H9 (cell line): ENCODE measurements around the gene ITPR3. TPM values are rescaled to one million over a fixed set of nuclear protein-coding genes. Genes with fewer than 3 reads are reported as not detected.

Experiments used
- DNase-seq: peaks from one replicate; pipeline ENCODE4 v3.0.0-alpha.2; 2017
- H2AFZ ChIP-seq: one replicate; pipeline ENCODE4 v1.6.1; 2013; ENCODE audit warnings: mild to moderate bottlenecking, low read length, control low read depth, moderate library complexity
- H2AK5ac ChIP-seq: 2 replicates; pipeline ENCODE4 v1.6.1; 2013; ENCODE audit warnings: low read length, control low read depth, mixed read lengths; ENCODE audit not compliant: insufficient read length
- H2BK120ac ChIP-seq: one replicate; pipeline ENCODE4 v1.6.1; 2013; ENCODE audit warnings: low read depth, mild to moderate bottlenecking, low read length, control low read depth, inconsistent platforms; ENCODE audit not compliant: poor library complexity, severe bottlenecking
- H2BK12ac ChIP-seq: 2 replicates; pipeline ENCODE4 v1.6.1; 2013; ENCODE audit warnings: low read length, control low read depth, mixed read lengths, low read depth; ENCODE audit not compliant: insufficient read length
- H2BK15ac ChIP-seq: 2 replicates; pipeline ENCODE4 v1.6.1; 2013; ENCODE audit warnings: low read depth, low read length, control low read depth
- H2BK20ac ChIP-seq: one replicate; pipeline ENCODE4 v1.6.1; 2013; ENCODE audit warnings: low read depth, mild to moderate bottlenecking, low read length, control low read depth, inconsistent platforms; ENCODE audit not compliant: poor library complexity, severe bottlenecking
- H2BK5ac ChIP-seq: 2 replicates; pipeline ENCODE4 v1.6.1; 2013; ENCODE audit warnings: low read length, control low read depth, mixed read lengths; ENCODE audit not compliant: insufficient read length
- H3K14ac ChIP-seq: 2 replicates; pipeline ENCODE4 v1.6.1; 2013; ENCODE audit warnings: low read length, control low read depth; ENCODE audit not compliant: insufficient read depth
- H3K18ac ChIP-seq: 2 replicates; pipeline ENCODE4 v1.6.1; 2013; ENCODE audit warnings: low read depth, mild to moderate bottlenecking, mixed read lengths, low read length, control low read depth; ENCODE audit not compliant: insufficient read length
- H3K23ac ChIP-seq: 2 replicates; pipeline ENCODE4 v1.6.1; 2013; ENCODE audit warnings: low read length, control low read depth, mixed read lengths, low read depth; ENCODE audit not compliant: insufficient read length
- H3K23me2 ChIP-seq: 2 replicates; pipeline ENCODE4 v1.6.1; 2013; ENCODE audit warnings: low read depth, mild to moderate bottlenecking, mixed read lengths, low read length, control low read depth; ENCODE audit not compliant: insufficient read length, poor library complexity, severe bottlenecking
- H3K27ac ChIP-seq: 2 replicates; pipeline ENCODE4 v1.5.1; 2013; ENCODE audit warnings: low read length, control low read depth, mixed read lengths, low read depth; ENCODE audit not compliant: insufficient read length
- H3K27me3 ChIP-seq: 2 replicates; pipeline ENCODE4 v1.6.1; 2013; ENCODE audit warnings: low read length, control low read depth, inconsistent platforms; ENCODE audit not compliant: insufficient read depth
- H3K4ac ChIP-seq: 2 replicates; pipeline ENCODE4 v1.6.1; 2013; ENCODE audit warnings: low read depth, mild to moderate bottlenecking, control low read depth, inconsistent platforms, low read length, moderate library complexity
- H3K4me1 ChIP-seq: 2 replicates; pipeline ENCODE4 v1.6.1; 2013; ENCODE audit warnings: low read length, control low read depth, inconsistent platforms; ENCODE audit not compliant: insufficient read depth
- H3K4me2 ChIP-seq: 2 replicates; pipeline ENCODE4 v1.6.1; 2013; ENCODE audit warnings: low read length, control low read depth, mixed read lengths; ENCODE audit not compliant: insufficient read length, insufficient read depth
- H3K56ac ChIP-seq: 2 replicates; pipeline ENCODE4 v1.6.1; 2013; ENCODE audit warnings: low read depth, mild to moderate bottlenecking, mixed read lengths, low read length, control low read depth; ENCODE audit not compliant: insufficient read length
- H3K79me1 ChIP-seq: 2 replicates; pipeline ENCODE4 v1.6.1; 2013; ENCODE audit warnings: low read depth, mild to moderate bottlenecking, moderate library complexity, low read length, control low read depth, inconsistent platforms; ENCODE audit not compliant: insufficient read depth, poor library complexity, severe bottlenecking
- H3K79me2 ChIP-seq: 2 replicates; pipeline ENCODE4 v1.6.1; 2013; ENCODE audit warnings: low read length, control low read depth, inconsistent platforms; ENCODE audit not compliant: insufficient read depth
- H3K9ac ChIP-seq: 2 replicates; pipeline ENCODE4 v1.6.1; 2013; ENCODE audit warnings: low read length, control low read depth, mixed read lengths; ENCODE audit not compliant: insufficient read length; ENCODE audit errors: extremely low read depth
- H3K9me3 ChIP-seq: one replicate; pipeline ENCODE4 v1.6.1; 2013; ENCODE audit warnings: low read depth, low read length, inconsistent platforms; ENCODE audit not compliant: control insufficient read depth
- H3T11ph ChIP-seq: one replicate; pipeline ENCODE4 v1.6.1; 2013; ENCODE audit warnings: mild to moderate bottlenecking, low read length, control low read depth, inconsistent platforms
- H4K20me1 ChIP-seq: one replicate; pipeline ENCODE4 v1.6.1; 2013; ENCODE audit not compliant: control insufficient read depth, insufficient read length, insufficient read depth
- H4K5ac ChIP-seq: 2 replicates; pipeline ENCODE4 v1.6.1; 2013; ENCODE audit warnings: low read depth, mild to moderate bottlenecking, mixed read lengths, low read length, control low read depth; ENCODE audit not compliant: insufficient read length
- H4K8ac ChIP-seq: replicated peaks from 2 replicates; pipeline ENCODE4 v1.6.1; 2013; ENCODE audit warnings: low read length, control low read depth, mixed read lengths, low read depth; ENCODE audit not compliant: insufficient read length
- H4K91ac ChIP-seq: 2 replicates; pipeline ENCODE4 v1.6.1; 2013; ENCODE audit warnings: low read depth, mild to moderate bottlenecking, moderate library complexity, mixed read lengths, low read length, control low read depth; ENCODE audit not compliant: insufficient read length
- H3K27ac Mint-ChIP-seq, 3 experiments: 2 replicates in 2 of 3; 3 replicates in 1 of 3; pipeline ENCODE4 v1.8.0; 2020 to 2021; ENCODE audit warnings: mixed read lengths in 3 of 3, mild to moderate bottlenecking in 1 of 3, moderate library complexity in 1 of 3
- H3K27me3 Mint-ChIP-seq: 2 replicates; pipeline ENCODE4 v1.8.0; 2021; ENCODE audit warnings: low read depth, mild to moderate bottlenecking, moderate library complexity, mixed read lengths
- H3K36me3 Mint-ChIP-seq, 3 experiments: 2 replicates in 2 of 3; 3 replicates in 1 of 3; pipeline ENCODE4 v1.8.0; 2020 to 2021; ENCODE audit warnings: low read depth in 3 of 3, mixed read lengths in 3 of 3; ENCODE audit not compliant: insufficient read depth in 1 of 3
- H3K4me1 Mint-ChIP-seq, 2 experiments: 2 replicates each; pipeline ENCODE4 v1.8.0; 2020; ENCODE audit warnings: mixed read lengths in 2 of 2
- H3K4me3 Mint-ChIP-seq, 2 experiments: 2 replicates in 1 of 2; 3 replicates in 1 of 2; pipeline ENCODE4 v1.8.0; 2020 to 2021; ENCODE audit warnings: mild to moderate bottlenecking in 2 of 2, mixed read lengths in 2 of 2, moderate library complexity in 1 of 2
- H3K9me3 Mint-ChIP-seq, 2 experiments: 2 replicates in 1 of 2; 3 replicates in 1 of 2; pipeline ENCODE4 v1.8.0; 2020; ENCODE audit warnings: mild to moderate bottlenecking in 2 of 2, mixed read lengths in 2 of 2, moderate library complexity in 1 of 2
- CTCF ChIP-seq: fragments of 200-600 bp; sonication (generic); conservative IDR thresholded peaks from 3 replicates; pipeline ENCODE4 v1.8.0; 2021; ENCODE audit warnings: antibody characterized with exemption, mild to moderate bottlenecking
- WGBS: extraction: QIAGEN DNeasy Blood & Tissue Kit; methylation state at CpG from one replicate; pipeline ENCODE4 v1.1.7; 2013; ENCODE audit warnings: missing lambda C conversion rate, low lambda C conversion rate, mixed read lengths; ENCODE audit not compliant: insufficient read length; ENCODE audit errors: extremely low coverage; 5-methylcytosine and 5-hydroxymethylcytosine counted together
- total RNA-seq: library from RNA; stranded (reverse); gene quantifications from 2 replicates; pipeline ENCODE4 v1.2.1, GENCODE V29; 2021

Gene ITPR3
- total RNA-seq, 1 experiment from 2014 or later = 40.3 TPM

GRCh38 chr6:33577106-33577535 lies 44.0 kb upstream of the ITPR3 start:
- H2AFZ ChIP-seq = no peak overlapping the region
- Mint-ChIP-seq H3K9me3 (no peaks in the 10 kb centered on the region), H3K27ac (no peak overlapping the region; a peak in 2 of 7 replicates), H3K36me3 (peaks cover 15 to 38% (median 29%) of the 10 kb centered on the region in 3 experiments), H3K27me3 (no peaks in the 10 kb centered on the region), H3K4me3 (no peak overlapping the region; a peak in 1 of 5 replicates), H3K4me1 (peaks cover 6 to 15% of the 10 kb centered on the region in 2 experiments; a peak in 3 of 4 replicates)
- no peaks in the 10 kb centered on the region for H3K27me3 ChIP-seq
- no peak overlapping the region for H2BK12ac ChIP-seq
- H2BK15ac ChIP-seq = no peak overlapping the region
- no peak overlapping the region for H2BK5ac ChIP-seq
- no peak for TF ChIP-seq CTCF
- no peak overlapping the region for H3K23ac ChIP-seq
- peaks cover 5% of the 10 kb centered on the region for H3K23me2 ChIP-seq
- H3K27ac ChIP-seq = no peak overlapping the region
- H3K9me3 ChIP-seq = no peaks in the 10 kb centered on the region
- H3K18ac ChIP-seq = no peak overlapping the region
- H3K56ac ChIP-seq = no peak overlapping the region
- H4K5ac ChIP-seq = no peak overlapping the region
- H3K4me2 ChIP-seq = no peak overlapping the region
- H3K4ac ChIP-seq = no peak overlapping the region
- no peaks in the 10 kb centered on the region for H3K4me1 ChIP-seq
- no peak overlapping the region for H3K9ac ChIP-seq
- H3K79me1 ChIP-seq = peaks cover 4% of the 10 kb centered on the region
- no CpG with 5 or more reads among the region's 9 CpGs for WGBS
- H4K20me1 ChIP-seq = no peaks in the 10 kb centered on the region
- H3T11ph ChIP-seq = no peak overlapping the region
- no peaks in the 10 kb centered on the region; the same call in 1 of the 2 replicates for H3K79me2 ChIP-seq
- H4K8ac ChIP-seq = no peak overlapping the region
- H2AK5ac ChIP-seq = no peak overlapping the region
- no peak overlapping the region for H2BK20ac ChIP-seq
- H3K14ac ChIP-seq = no peak overlapping the region
- DNase-seq = no peak
- H2BK120ac ChIP-seq = no peak overlapping the region
- no peak overlapping the region for H4K91ac ChIP-seq
